Epithelial cell of esophagus (primary cell): ENCODE data around the gene PRKAR1A.

Experiments
- DNase-seq: peaks from one replicate; pipeline ENCODE4 v3.0.0; 2010; ENCODE audit warnings: low read depth
- H3K4me3 ChIP-seq: 2 replicates; pipeline ENCODE4 v1.5.1; 2011; ENCODE audit warnings: mild to moderate bottlenecking, low read length, control low read depth
- CTCF ChIP-seq: IDR thresholded peaks from 2 replicates; pipeline ENCODE4 v1.5.1; 2011; ENCODE audit warnings: low read depth, mild to moderate bottlenecking, low read length, control low read depth, inconsistent platforms; ENCODE audit not compliant: insufficient read depth; ENCODE audit errors: missing control alignments

Gene PRKAR1A

DNA sequence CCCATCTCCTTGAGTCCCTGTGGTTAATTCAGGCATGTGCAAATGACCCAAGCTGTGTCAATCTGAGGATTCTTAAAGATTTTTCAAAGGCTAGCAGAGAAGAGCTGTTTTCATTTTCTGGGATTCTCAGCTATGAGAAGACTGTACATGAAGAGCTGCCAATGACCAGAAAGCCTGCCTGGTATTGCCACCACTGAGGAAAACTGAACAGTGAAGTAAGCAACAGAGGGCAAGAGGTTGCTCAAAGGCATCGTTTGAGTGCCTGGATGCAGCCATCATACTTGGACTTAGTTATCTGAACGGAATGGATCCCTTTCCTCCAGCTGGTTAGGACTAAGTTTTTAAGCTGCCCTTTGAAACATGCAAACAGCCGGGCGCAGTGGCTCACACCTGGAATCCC is 50.5 kb downstream of the PRKAR1A start:
- DNase-seq, result no peak
- TF ChIP-seq CTCF, result no peak
- H3K4me3 ChIP-seq, result no peak overlapping the region

DNA sequence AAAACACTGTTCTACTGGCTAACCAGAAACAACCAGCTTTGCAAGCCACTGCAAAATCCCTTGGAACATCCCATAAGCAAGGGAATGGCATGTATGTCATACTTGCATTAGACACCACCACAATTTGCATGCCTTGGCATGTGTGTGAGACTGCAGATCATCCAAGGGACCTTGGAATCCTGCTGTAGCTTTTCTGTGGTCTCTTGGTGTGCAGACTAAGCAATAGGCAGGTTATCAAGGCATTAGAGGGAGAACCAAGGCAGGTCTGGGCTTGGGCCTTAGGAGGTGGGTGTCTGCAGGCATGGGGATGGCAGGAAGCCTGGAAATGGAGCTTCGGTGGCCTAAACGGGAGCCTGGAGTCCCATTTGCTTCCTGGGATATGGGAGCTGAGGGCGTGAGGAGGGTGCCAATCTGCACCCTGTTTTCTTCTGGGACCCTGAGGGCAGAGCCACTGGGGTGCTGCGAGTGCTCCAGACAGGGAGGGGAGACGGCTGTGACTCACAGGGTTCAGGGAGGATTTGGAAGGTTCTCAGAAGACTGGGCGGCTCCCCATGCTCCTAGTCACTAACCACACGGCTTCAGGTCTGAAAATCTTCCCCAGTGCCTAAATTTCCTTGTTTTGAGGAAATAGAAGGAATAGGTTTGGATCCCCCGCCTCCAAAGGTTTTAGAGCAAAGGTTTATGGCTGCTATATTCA is 52.3 kb downstream of the PRKAR1A start:
- no peak overlapping the region for H3K4me3 ChIP-seq
- peak; percentile 95 for DNase-seq
- TF ChIP-seq CTCF, result no peak

DNA sequence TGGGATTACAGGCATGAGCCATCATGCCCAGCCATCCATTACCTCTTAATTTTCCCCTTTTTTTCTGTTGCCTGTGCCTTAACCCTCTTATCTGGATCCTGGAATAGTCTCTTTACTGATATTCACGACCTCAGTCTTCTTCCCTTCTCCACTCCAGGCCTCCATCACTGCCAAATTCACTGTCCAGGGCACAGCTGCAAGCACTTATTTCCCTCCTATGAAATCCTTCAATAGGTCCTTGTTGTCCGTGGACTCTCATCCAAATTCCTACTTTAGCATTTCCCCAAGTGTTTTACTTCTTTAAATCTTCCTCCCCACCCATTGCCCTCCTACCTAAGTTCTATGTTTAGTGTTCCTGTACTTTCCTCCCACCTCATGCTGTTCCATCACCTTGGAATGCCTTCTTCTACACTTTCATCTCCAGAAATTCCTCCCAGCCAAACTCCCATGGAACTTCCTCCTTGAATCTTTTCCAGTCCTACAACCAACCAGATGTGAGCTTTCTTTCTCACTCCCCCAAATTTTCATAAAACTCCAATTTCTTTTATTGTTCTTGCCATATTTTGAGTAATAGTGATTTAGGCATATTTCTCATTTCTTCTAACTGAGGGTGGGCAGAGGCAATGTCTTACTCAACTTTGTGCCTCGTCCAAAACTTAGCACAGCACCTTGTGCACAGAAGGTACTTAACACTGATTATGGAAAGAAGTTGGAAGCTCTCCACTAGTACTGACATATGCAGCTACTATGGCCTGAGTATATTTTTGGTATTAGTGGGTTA is 53.6 kb downstream of the PRKAR1A start:
- DNase-seq, result no peak
- no peak overlapping the region for H3K4me3 ChIP-seq
- no peak for TF ChIP-seq CTCF

DNA sequence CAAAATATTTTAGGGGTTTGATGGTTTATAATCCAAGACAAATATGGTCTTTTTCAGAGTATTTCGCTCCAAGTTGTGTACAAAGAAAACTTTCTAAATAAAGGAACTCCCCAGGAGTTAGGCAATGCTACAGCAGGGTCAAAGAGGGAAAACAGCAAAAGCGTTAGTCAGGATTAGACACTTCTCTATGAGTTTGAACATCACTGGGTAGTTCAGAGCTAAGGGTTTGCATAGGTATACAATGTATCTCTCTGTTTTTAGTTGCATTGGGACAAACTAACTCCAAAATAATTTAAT is 54.2 kb downstream of the PRKAR1A start:
- no peak overlapping the region for H3K4me3 ChIP-seq
- TF ChIP-seq CTCF, result no peak
- DNase-seq, result peak; percentile 18

DNA sequence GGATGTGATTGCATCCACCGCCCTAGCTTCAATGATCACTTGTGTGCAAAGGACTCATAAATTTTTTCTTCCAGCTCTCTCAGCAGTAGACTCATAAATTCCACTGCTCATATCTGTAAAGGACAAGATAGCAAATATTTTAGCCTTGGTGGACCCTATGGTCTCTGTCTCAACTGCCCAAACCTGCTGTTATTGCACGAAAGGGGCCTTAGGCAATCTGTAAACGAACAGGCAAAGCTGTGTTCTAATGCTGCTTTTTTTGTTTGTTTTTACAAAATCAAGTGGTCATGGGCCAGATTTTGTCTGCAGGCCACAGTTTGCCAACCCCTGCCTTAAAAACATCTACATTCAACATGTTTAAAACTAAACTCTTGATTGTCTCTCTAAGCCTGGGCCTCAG is 54.8 kb downstream of the PRKAR1A start:
- no peak for TF ChIP-seq CTCF
- DNase-seq, result no peak
- no peak overlapping the region for H3K4me3 ChIP-seq

GRCh38 chr17:68567581-68567980 is 55.4 kb downstream of the PRKAR1A start:
- H3K4me3 ChIP-seq, result no peak overlapping the region
- DNase-seq, result no peak
- no peak for TF ChIP-seq CTCF

DNA sequence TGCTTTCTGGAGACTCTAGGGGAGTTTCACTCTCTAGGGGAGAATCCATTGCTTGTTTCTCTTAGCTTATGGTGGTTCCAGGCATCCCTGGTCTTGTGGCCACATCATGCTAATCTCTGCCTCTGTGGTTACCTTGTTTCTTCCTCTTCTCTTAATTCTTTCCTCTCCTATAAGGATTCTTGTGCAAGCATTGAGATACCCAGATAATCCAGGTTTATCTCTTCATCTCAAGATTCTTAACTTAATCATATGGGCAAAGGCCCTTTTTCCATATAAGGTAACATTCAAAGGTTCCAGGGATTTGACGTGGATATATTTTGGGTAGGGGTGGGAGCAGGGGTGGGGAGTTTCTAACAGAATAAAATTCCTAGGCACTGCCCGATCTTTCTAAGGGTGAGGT is 56.4 kb downstream of the PRKAR1A start:
- no peak for TF ChIP-seq CTCF
- H3K4me3 ChIP-seq, result no peak overlapping the region
- no peak for DNase-seq
